HG02623 (cell line): Measurements from ENCODE around the gene ZBED6.
"Not testable (repeated sequence)": the region's sequence is repeated elsewhere in the genome, so short reads cannot be mapped to it uniquely, and the experiment has no call there.

Source experiments
- ATAC-seq: cut with Tn5 transposase; IDR thresholded peaks from one replicate; pipeline ENCODE4 v1.9.1; 2021; ENCODE audit warnings: moderate library complexity; ENCODE audit not compliant: unreplicated experiment

The ZBED6 gene

GRCh38 chr1:203795441-203796235 is at the start of gene ZBED6, which contains the start of gene ZC3H11A:
Gene ZBED6 (plus strand): TSS chr1:203795623. CDS start chr1:203797523, 1,900 bp downstream.
Gene ZC3H11A (plus strand): TSS chr1:203795623. CDS start chr1:203817071, 21,448 bp downstream.
- peak; percentile 94 for ATAC-seq

- no peak for ATAC-seq
Observed at GRCh38 chr1:203746281-203746680, 49.1 kb upstream of the ZBED6 start.

GRCh38 chr1:203751051-203751450 is 44.4 kb upstream of the ZBED6 start:
- no peak for ATAC-seq

- ATAC-seq, result not testable (repeated sequence)
Observed at GRCh38 chr1:203751618-203752361, 43.6 kb upstream of the ZBED6 start.

- ATAC-seq, result peak; percentile 69
Observed at GRCh38 chr1:203754455-203754864, 41.0 kb upstream of the ZBED6 start.

GRCh38 chr1:203756036-203756435 is 39.4 kb upstream of the ZBED6 start:
- no peak for ATAC-seq

- ATAC-seq, result not testable (repeated sequence)
Observed at GRCh38 chr1:203758749-203759148, 36.7 kb upstream of the ZBED6 start.

- no peak for ATAC-seq
Observed at GRCh38 chr1:203760506-203760905, 34.9 kb upstream of the ZBED6 start.

- not testable (repeated sequence) for ATAC-seq
Observed at GRCh38 chr1:203761958-203762357, 33.5 kb upstream of the ZBED6 start.

- no peak for ATAC-seq
Observed at GRCh38 chr1:203763505-203763904, 31.9 kb upstream of the ZBED6 start.

- ATAC-seq, result no peak
Observed at GRCh38 chr1:203764105-203765028, 31.1 kb upstream of the ZBED6 start.

GRCh38 chr1:203765029-203765837 is 30.2 kb upstream of the ZBED6 start, which contains the start of gene LAX1:
Gene LAX1 (plus strand): TSS chr1:203765183. CDS start chr1:203765566, 383 bp downstream.
- no peak for ATAC-seq

GRCh38 chr1:203768256-203768655 is 27.2 kb upstream of the ZBED6 start:
- ATAC-seq, result no peak

GRCh38 chr1:203769505-203770343 is 25.7 kb upstream of the ZBED6 start:
- no peak for ATAC-seq

- ATAC-seq, result no peak
Observed at GRCh38 chr1:203771901-203772301, 23.5 kb upstream of the ZBED6 start.

- no peak for ATAC-seq
Observed at GRCh38 chr1:203772836-203773235, 22.6 kb upstream of the ZBED6 start.

- ATAC-seq, result no peak
Observed at GRCh38 chr1:203776636-203777035, 18.8 kb upstream of the ZBED6 start.

- no peak for ATAC-seq
Observed at GRCh38 chr1:203777596-203777995, 17.8 kb upstream of the ZBED6 start.

GRCh38 chr1:203778146-203778545 is 17.3 kb upstream of the ZBED6 start:
- ATAC-seq, result no peak
